Measurements from ENCODE around the gene PKN1.
A peak's percentile ranks its signal among the peaks of the same experiment; 100 is the strongest.

PKN1 gene

DNA sequence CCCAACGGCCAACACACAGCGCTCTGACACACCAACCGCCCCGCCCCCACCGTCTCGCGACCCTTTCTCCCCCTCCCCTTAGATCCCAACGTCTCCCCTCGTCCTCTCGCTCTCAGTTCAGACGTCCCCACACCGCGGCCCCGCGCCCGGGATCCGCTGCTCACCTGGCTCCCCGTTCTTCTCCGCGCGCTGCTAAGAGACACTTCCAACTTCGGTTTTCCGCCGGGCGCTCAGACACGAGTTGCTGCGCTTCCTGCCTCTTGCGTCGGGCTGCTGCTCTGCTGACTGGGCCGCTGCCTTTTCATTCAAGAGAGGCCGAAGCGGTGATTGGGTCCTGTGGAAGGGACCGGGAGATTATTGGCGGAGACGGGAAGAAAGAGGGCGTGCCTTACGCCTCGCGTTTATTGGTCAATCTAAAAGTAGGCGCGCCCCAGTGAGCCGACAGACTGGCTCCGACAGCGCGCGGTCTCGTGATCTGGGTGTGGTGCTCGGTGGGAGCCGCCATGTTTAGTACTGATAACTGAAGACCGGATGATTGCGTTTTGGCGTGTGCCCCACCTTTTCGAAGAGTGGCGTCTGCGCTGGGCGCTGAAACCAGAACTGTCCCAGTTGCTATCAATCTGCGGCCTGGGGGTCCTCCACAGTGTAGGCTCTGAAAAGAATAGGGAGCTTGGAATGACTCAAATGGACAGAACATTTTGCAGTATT is 13.8 kb upstream of the PKN1 start, which contains the start of gene DDX39A:
Gene DDX39A, minus strand, starts transcription at position 236 of the 708 bp plus-strand sequence. CDS start 6,121 bp downstream, outside the sequence.
- WGBS (ENCODE audit: extremely low coverage, insufficient coverage, low lambda C conversion rate): no CpG with 5 or more reads among the region's 57 CpGs
- H3K23ac ChIP-seq (ENCODE audit: low read length): no peak within 1 kb of the TSS
- peak within 1 kb of the TSS; percentile 66 for H3K4me2 ChIP-seq (ENCODE audit: low read length)
- DNase-seq: peak; percentile 100
- peaks cover 2% of the 10 kb centered on the region for H3K36me3 ChIP-seq (ENCODE audit: control insufficient read depth, insufficient read depth, low read length)
- H4K5ac ChIP-seq (ENCODE audit: low read length): peak within 1 kb of the TSS; percentile 63
- no peaks in the 10 kb centered on the region for H3K4me1 ChIP-seq (ENCODE audit: control insufficient read depth, low read depth, low read length)
- peak within 1 kb of the TSS; percentile 97 for H2BK5ac ChIP-seq (ENCODE audit: low read length)
- H3K4ac ChIP-seq (ENCODE audit: low read depth, low read length): peak within 1 kb of the TSS; percentile 82
- H3K79me2 ChIP-seq (ENCODE audit: control insufficient read depth, insufficient read depth, low read length): peaks cover 46% of the 10 kb centered on the region
- no peak within 1 kb of the TSS for H2AK5ac ChIP-seq (ENCODE audit: low read length)
- peak within 1 kb of the TSS; percentile 93 for H3K9ac ChIP-seq (ENCODE audit: low read length)
- peak within 1 kb of the TSS; percentile 95 for H3K4me3 ChIP-seq (ENCODE audit: low read length)
- no peaks in the 10 kb centered on the region for H3K27me3 ChIP-seq (ENCODE audit: insufficient read depth, low read length, poor library complexity)
- H3K79me1 ChIP-seq (ENCODE audit: low read length): peaks cover 3% of the 10 kb centered on the region
- no peak within 1 kb of the TSS for H2BK120ac ChIP-seq (ENCODE audit: low read depth, low read length)
- peak within 1 kb of the TSS; percentile 62 for H3K27ac ChIP-seq (ENCODE audit: low read depth, low read length)
- peak within 1 kb of the TSS; percentile 99 for H3K56ac ChIP-seq (ENCODE audit: low read length)
- H2BK15ac ChIP-seq (replicated peaks; ENCODE audit: low read depth): no peak within 1 kb of the TSS
- no peak within 1 kb of the TSS for H4K8ac ChIP-seq (ENCODE audit: low read depth, low read length)
- H3K18ac ChIP-seq (ENCODE audit: low read length): peak within 1 kb of the TSS; percentile 92

DNA sequence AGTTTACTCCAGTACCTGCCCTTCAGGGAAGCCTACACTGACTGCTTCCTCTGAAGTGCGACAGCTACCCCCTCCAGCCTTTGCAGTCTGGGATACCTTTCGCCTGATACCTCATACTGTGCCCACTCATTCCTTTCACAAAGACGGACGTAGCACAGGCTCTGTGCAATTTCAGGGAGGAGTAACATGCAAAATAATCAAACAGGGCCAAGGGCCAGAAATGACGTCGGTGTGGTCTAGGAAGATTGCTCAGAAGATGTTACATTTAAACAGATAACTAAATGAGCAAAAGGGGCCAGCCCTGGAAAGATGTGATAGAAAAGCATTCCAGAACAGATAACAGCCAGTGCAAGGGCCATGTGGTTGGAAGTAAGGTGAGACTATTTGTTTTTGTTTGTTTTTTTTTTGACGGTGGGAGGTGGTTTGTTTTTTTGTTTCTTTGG is 7.4 kb upstream of the PKN1 start:
- no CpG with 5 or more reads among the region's 7 CpGs for WGBS (ENCODE audit: extremely low coverage, insufficient coverage, low lambda C conversion rate)
- Histone ChIP-seq H3K36me3 (ENCODE audit: control insufficient read depth, insufficient read depth, low read length) (no peaks in the 10 kb centered on the region), H2BK15ac (replicated peaks; ENCODE audit: low read depth) (no peak overlapping the region), H3K79me2 (ENCODE audit: control insufficient read depth, insufficient read depth, low read length) (no peaks in the 10 kb centered on the region), H3K23ac (ENCODE audit: low read length) (no peak overlapping the region), H3K18ac (ENCODE audit: low read length) (no peak overlapping the region), H3K9ac (ENCODE audit: low read length) (no peak overlapping the region), H4K8ac (ENCODE audit: low read depth, low read length) (no peak overlapping the region), H2BK120ac (ENCODE audit: low read depth, low read length) (no peak overlapping the region), H3K27ac (ENCODE audit: low read depth, low read length) (no peak overlapping the region), H2AK5ac (ENCODE audit: low read length) (no peak overlapping the region), H4K5ac (ENCODE audit: low read length) (no peak overlapping the region), H3K4ac (ENCODE audit: low read depth, low read length) (no peak overlapping the region), H3K4me1 (ENCODE audit: control insufficient read depth, low read depth, low read length) (no peaks in the 10 kb centered on the region), H3K27me3 (ENCODE audit: insufficient read depth, low read length, poor library complexity) (no peaks in the 10 kb centered on the region), H2BK5ac (ENCODE audit: low read length) (no peak overlapping the region), H3K4me2 (ENCODE audit: low read length) (no peak overlapping the region), H3K56ac (ENCODE audit: low read length) (no peak overlapping the region), H3K4me3 (ENCODE audit: low read length) (no peak overlapping the region), H3K79me1 (ENCODE audit: low read length) (no peaks in the 10 kb centered on the region)
- peak; percentile 38 for DNase-seq

DNA sequence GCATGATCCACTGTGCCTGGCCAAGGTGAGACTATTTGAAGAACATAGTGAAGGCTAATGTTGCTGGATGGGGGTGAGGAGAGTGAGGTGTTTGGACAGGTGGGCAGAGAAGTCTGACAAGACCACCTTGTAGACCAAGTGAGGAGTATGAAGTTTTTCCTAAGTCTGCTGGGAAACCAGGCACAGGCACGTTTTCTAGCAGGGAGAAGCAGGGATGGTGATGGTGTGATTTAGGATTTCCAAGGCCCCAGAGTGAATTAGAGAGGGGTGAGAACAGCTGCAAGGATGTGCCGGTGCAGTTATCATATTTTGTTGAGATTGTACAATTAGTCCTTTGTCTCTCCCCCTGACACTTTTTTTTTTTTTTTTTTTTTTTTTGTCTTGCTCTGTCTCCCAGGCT is 5.6 kb upstream of the PKN1 start:
- H2BK15ac ChIP-seq (replicated peaks; ENCODE audit: low read depth): no peak overlapping the region
- H2AK5ac ChIP-seq (ENCODE audit: low read length): no peak overlapping the region
- no peak overlapping the region for H3K9ac ChIP-seq (ENCODE audit: low read length)
- H3K27me3 ChIP-seq (ENCODE audit: insufficient read depth, low read length, poor library complexity): no peaks in the 10 kb centered on the region
- no peak overlapping the region for H2BK120ac ChIP-seq (ENCODE audit: low read depth, low read length)
- H3K56ac ChIP-seq (ENCODE audit: low read length): no peak overlapping the region
- DNase-seq: no peak
- H3K4me2 ChIP-seq (ENCODE audit: low read length): no peak overlapping the region
- no peak overlapping the region for H3K4me3 ChIP-seq (ENCODE audit: low read length)
- no peak overlapping the region for H3K4ac ChIP-seq (ENCODE audit: low read depth, low read length)
- no CpG with 5 or more reads among the region's 2 CpGs for WGBS (ENCODE audit: extremely low coverage, insufficient coverage, low lambda C conversion rate)
- no peak overlapping the region for H3K27ac ChIP-seq (ENCODE audit: low read depth, low read length)
- no peaks in the 10 kb centered on the region for H3K4me1 ChIP-seq (ENCODE audit: control insufficient read depth, low read depth, low read length)
- H4K5ac ChIP-seq (ENCODE audit: low read length): no peak overlapping the region
- H3K18ac ChIP-seq (ENCODE audit: low read length): no peak overlapping the region
- no peak overlapping the region for H2BK5ac ChIP-seq (ENCODE audit: low read length)
- H3K36me3 ChIP-seq (ENCODE audit: control insufficient read depth, insufficient read depth, low read length): no peaks in the 10 kb centered on the region
- no peaks in the 10 kb centered on the region for H3K79me1 ChIP-seq (ENCODE audit: low read length)
- no peaks in the 10 kb centered on the region for H3K79me2 ChIP-seq (ENCODE audit: control insufficient read depth, insufficient read depth, low read length)
- H3K23ac ChIP-seq (ENCODE audit: low read length): no peak overlapping the region
- no peak overlapping the region for H4K8ac ChIP-seq (ENCODE audit: low read depth, low read length)

DNA sequence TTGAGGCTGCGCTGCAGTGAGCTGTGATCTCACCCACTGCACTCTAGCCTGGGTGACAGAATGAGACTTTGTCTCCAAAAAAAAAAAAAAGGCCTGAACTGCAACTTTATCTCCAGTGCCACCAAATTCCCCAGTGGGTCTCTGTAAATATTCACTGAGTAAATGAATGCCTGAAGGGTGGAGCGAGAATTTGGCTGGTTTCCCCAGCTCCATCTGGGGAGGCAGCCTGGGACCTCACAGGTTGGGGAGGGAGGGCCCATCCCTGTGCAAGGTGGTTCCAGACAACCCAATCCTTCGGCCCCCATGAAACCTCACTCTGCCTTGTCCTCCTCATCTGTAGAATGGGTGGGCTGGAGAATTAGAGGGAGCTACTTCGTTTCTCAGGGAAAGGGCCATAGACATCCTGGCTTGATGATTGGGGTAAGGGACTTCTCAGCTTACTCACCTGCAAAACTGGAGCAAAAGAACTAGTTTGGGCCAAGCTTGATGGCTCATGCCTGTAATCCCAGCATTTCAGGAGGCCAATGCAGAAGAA is 4.2 kb upstream of the PKN1 start:
- WGBS (ENCODE audit: extremely low coverage, insufficient coverage, low lambda C conversion rate): no CpG with 5 or more reads among the region's 4 CpGs
- Histone ChIP-seq H2AK5ac (ENCODE audit: low read length) (no peak overlapping the region), H3K79me2 (ENCODE audit: control insufficient read depth, insufficient read depth, low read length) (no peaks in the 10 kb centered on the region), H3K27ac (ENCODE audit: low read depth, low read length) (no peak overlapping the region), H3K4me2 (ENCODE audit: low read length) (no peak overlapping the region), H3K4me3 (ENCODE audit: low read length) (no peak overlapping the region), H3K23ac (ENCODE audit: low read length) (no peak overlapping the region), H2BK15ac (replicated peaks; ENCODE audit: low read depth) (no peak overlapping the region), H2BK5ac (ENCODE audit: low read length) (no peak overlapping the region), H3K4me1 (ENCODE audit: control insufficient read depth, low read depth, low read length) (no peaks in the 10 kb centered on the region), H4K8ac (ENCODE audit: low read depth, low read length) (no peak overlapping the region), H3K4ac (ENCODE audit: low read depth, low read length) (no peak overlapping the region), H3K36me3 (ENCODE audit: control insufficient read depth, insufficient read depth, low read length) (no peaks in the 10 kb centered on the region), H3K9ac (ENCODE audit: low read length) (no peak overlapping the region), H3K56ac (ENCODE audit: low read length) (no peak overlapping the region), H3K27me3 (ENCODE audit: insufficient read depth, low read length, poor library complexity) (no peaks in the 10 kb centered on the region), H4K5ac (ENCODE audit: low read length) (no peak overlapping the region), H3K18ac (ENCODE audit: low read length) (no peak overlapping the region), H3K79me1 (ENCODE audit: low read length) (no peaks in the 10 kb centered on the region), H2BK120ac (ENCODE audit: low read depth, low read length) (no peak overlapping the region)
- no peak for DNase-seq

DNA sequence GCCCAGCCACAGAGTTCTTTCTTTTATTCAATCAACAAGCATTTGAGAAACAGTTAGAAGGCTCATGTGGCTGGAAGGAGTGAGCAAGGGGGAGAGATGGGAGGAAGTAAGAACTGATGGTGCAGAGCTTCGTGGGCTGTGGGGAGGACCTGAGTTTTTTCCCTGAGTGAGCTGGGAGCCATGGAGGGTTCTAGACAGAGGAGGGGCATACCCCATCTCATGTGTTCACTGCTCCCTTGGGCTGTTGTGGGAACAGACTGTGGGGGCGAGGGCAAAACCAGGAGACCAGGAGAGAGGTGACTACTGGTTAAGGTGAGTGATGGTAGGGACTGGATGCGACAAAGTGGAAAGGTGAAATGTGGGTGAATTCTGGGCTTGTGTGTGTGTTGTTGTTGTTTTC is 2.4 kb upstream of the PKN1 start:
- Histone ChIP-seq H3K18ac (ENCODE audit: low read length) (no peak overlapping the region), H4K8ac (ENCODE audit: low read depth, low read length) (no peak overlapping the region), H3K56ac (ENCODE audit: low read length) (no peak overlapping the region), H2BK120ac (ENCODE audit: low read depth, low read length) (no peak overlapping the region), H3K27ac (ENCODE audit: low read depth, low read length) (no peak overlapping the region), H3K27me3 (ENCODE audit: insufficient read depth, low read length, poor library complexity) (no peaks in the 10 kb centered on the region), H2BK15ac (replicated peaks; ENCODE audit: low read depth) (no peak overlapping the region), H3K9ac (ENCODE audit: low read length) (no peak overlapping the region), H3K4me3 (ENCODE audit: low read length) (no peak overlapping the region), H3K79me2 (ENCODE audit: control insufficient read depth, insufficient read depth, low read length) (no peaks in the 10 kb centered on the region), H2AK5ac (ENCODE audit: low read length) (no peak overlapping the region), H4K5ac (ENCODE audit: low read length) (no peak overlapping the region), H3K4me2 (ENCODE audit: low read length) (no peak overlapping the region), H2BK5ac (ENCODE audit: low read length) (no peak overlapping the region), H3K36me3 (ENCODE audit: control insufficient read depth, insufficient read depth, low read length) (no peaks in the 10 kb centered on the region), H3K79me1 (ENCODE audit: low read length) (no peaks in the 10 kb centered on the region), H3K23ac (ENCODE audit: low read length) (no peak overlapping the region), H3K4me1 (ENCODE audit: control insufficient read depth, low read depth, low read length) (no peaks in the 10 kb centered on the region), H3K4ac (ENCODE audit: low read depth, low read length) (no peak overlapping the region)
- no peak for DNase-seq
- no CpG with 5 or more reads among the region's 3 CpGs for WGBS (ENCODE audit: extremely low coverage, insufficient coverage, low lambda C conversion rate)

Measured in mesendoderm (in vitro differentiated cells).